ENCODE measurements around the gene PPP6R1.
A peak's percentile ranks its signal among the peaks of the same experiment; 100 is the strongest.

Gene PPP6R1

GRCh38 chr19:55259540-55260210, 858 bp upstream of the PPP6R1 start:
- DNase-seq (ENCODE audit: low spot score), result no peak

- peak; percentile 69 for DNase-seq (ENCODE audit: low spot score)
These were observed 365 bp downstream of the PPP6R1 start for GRCh38 chr19:55258476-55258827.

GRCh38 chr19:55257461-55258420, 1.1 kb downstream of the PPP6R1 start:
- peak; percentile 60 for DNase-seq (ENCODE audit: low spot score)

- no peak for DNase-seq (ENCODE audit: low spot score)
These were observed 2.0 kb downstream of the PPP6R1 start for GRCh38 chr19:55256562-55257460.

- peak; percentile 47 for DNase-seq (ENCODE audit: low spot score)
These were observed 3.0 kb downstream of the PPP6R1 start for GRCh38 chr19:55255618-55256423.

GRCh38 chr19:55254625-55254977, 4.2 kb downstream of the PPP6R1 start:
- DNase-seq (ENCODE audit: low spot score), result no peak

- no peak for DNase-seq (ENCODE audit: low spot score)
These were observed 4.8 kb downstream of the PPP6R1 start for GRCh38 chr19:55253842-55254624.

- no peak for DNase-seq (ENCODE audit: low spot score)
These were observed 5.8 kb downstream of the PPP6R1 start for GRCh38 chr19:55252760-55253663.

- no peak for DNase-seq (ENCODE audit: low spot score)
These were observed 7.3 kb downstream of the PPP6R1 start for GRCh38 chr19:55251341-55252081.

GRCh38 chr19:55250262-55251036, 8.4 kb downstream of the PPP6R1 start:
- DNase-seq (ENCODE audit: low spot score), result no peak

- DNase-seq (ENCODE audit: low spot score), result no peak
These were observed 9.0 kb downstream of the PPP6R1 start for GRCh38 chr19:55249841-55250240.

- DNase-seq (ENCODE audit: low spot score), result no peak
These were observed 10.1 kb downstream of the PPP6R1 start for GRCh38 chr19:55248704-55249103.

- no peak for DNase-seq (ENCODE audit: low spot score)
These were observed 10.6 kb downstream of the PPP6R1 start for GRCh38 chr19:55248166-55248675.

- no peak for DNase-seq (ENCODE audit: low spot score)
These were observed 11.2 kb downstream of the PPP6R1 start for GRCh38 chr19:55247621-55248099.

- DNase-seq (ENCODE audit: low spot score), result no peak
These were observed 12.1 kb downstream of the PPP6R1 start for GRCh38 chr19:55246462-55247451.

- DNase-seq (ENCODE audit: low spot score), result no peak
These were observed 13.4 kb downstream of the PPP6R1 start for GRCh38 chr19:55245236-55245904.

Data from hepatic stellate cell (primary cell).